HCT116 (cell line): Measurements from ENCODE around the gene SYNE1. TPM values are rescaled to one million over a fixed set of nuclear protein-coding genes. Genes with fewer than 3 reads are reported as not detected.

Experiments used
- ATAC-seq: fragments of 200-7000 bp; cut with Tn5 transposase; 2 replicates; pipeline ENCODE4 v1.9.1; 2020; ENCODE audit warnings: mild to moderate bottlenecking, moderate library complexity
- BruUV-seq: library from RNA; stranded (reverse); fragments of 400-500 nt; replicated peaks from 2 replicates; lab custom pipeline; 2021; lab: Mats Ljungman, UMichigan
- CTCF ChIA-PET: fragments of 300-600 bp; sonication (Branson Sonifier 250); formaldehyde crosslinking; loops from one replicate; lab custom pipeline; 2021; ENCODE audit warnings: antibody characterized with exemption; lab: Charles Lee
- POLR2A ChIA-PET: fragments of 300-600, 350-600 bp; sonication (Branson Sonifier 250); formaldehyde crosslinking; loops from one replicate; lab custom pipeline; 2021; ENCODE audit warnings: antibody characterized with exemption; lab: Charles Lee
- RAD21 ChIA-PET, 2 experiments: fragments of 300-600 bp; sonication (Branson Sonifier 250); formaldehyde crosslinking; loops; one replicate each; lab custom pipeline; 2023; ENCODE audit warnings: low total read pairs in 2 of 2; ENCODE audit not compliant: uncharacterized antibody in 2 of 2, unreplicated experiment in 2 of 2, low non-redundant PET in 1 of 2; lab: Charles Lee
- DNase-seq: peaks from one replicate; pipeline ENCODE4 v3.0.0-alpha.2; 2010; ENCODE audit warnings: low read depth, low spot score
- H2AFZ ChIP-seq: fragments of 200-600 bp; shearing (Covaris generic), sonication (generic); 2 replicates; pipeline ENCODE4 v1.6.1; 2017; ENCODE audit warnings: low read depth, mixed run types, mixed read lengths, antibody characterized with exemption, low read length; ENCODE audit not compliant: poor library complexity, severe bottlenecking
- H3K27ac ChIP-seq: 2 replicates; pipeline ENCODE4 v1.5.1; 2012; ENCODE audit warnings: low read depth, low read length
- H3K27me3 ChIP-seq: fragments of 200-600 bp; sonication (generic); 2 replicates; pipeline ENCODE4 v1.6.1; 2016; ENCODE audit warnings: mixed run types, low read length, mixed read lengths; ENCODE audit not compliant: insufficient read depth
- H3K36me3 ChIP-seq, 2 experiments: fragments of 200-500 bp in 1 of 2; fragments of 200-600 bp in 1 of 2; sonication (Bioruptor generic) in 1 of 2; sonication (generic) in 1 of 2; 2 replicates each; pipeline versions ENCODE4 v1.5.1 to v1.6.1; 2014 to 2016; ENCODE audit warnings: low read length in 2 of 2, inconsistent platforms in 1 of 2, mixed read lengths in 1 of 2, mixed run types in 1 of 2; ENCODE audit not compliant: insufficient read depth in 2 of 2, control insufficient read depth in 1 of 2
- H3K4me1 ChIP-seq, 2 experiments: fragments of 200-600 bp in 1 of 2; sonication (generic) in 1 of 2; 2 replicates each; pipeline versions ENCODE4 v1.5.1 to v1.6.1; 2012 to 2017; ENCODE audit warnings: low read length in 2 of 2, inconsistent platforms in 1 of 2, mild to moderate bottlenecking in 1 of 2, mixed read lengths in 1 of 2, mixed run types in 1 of 2, moderate library complexity in 1 of 2; ENCODE audit not compliant: insufficient read depth in 2 of 2, control insufficient read depth in 1 of 2
- H3K4me2 ChIP-seq: fragments of 200-600 bp; sonication (generic); 2 replicates; pipeline ENCODE4 v1.6.1; 2017; ENCODE audit warnings: mixed run types, low read length, mixed read lengths
- H3K4me3 ChIP-seq, 2 experiments: fragments of 200-600 bp in 1 of 2; sonication (generic) in 1 of 2; replicated peaks in 1 of 2; 2 replicates each; pipeline ENCODE4 v1.5.1; 2011 to 2016; ENCODE audit warnings: low read length in 2 of 2, control low read depth in 1 of 2, low read depth in 1 of 2, mild to moderate bottlenecking in 1 of 2, mixed read lengths in 1 of 2, mixed run types in 1 of 2
- H3K79me2 ChIP-seq: fragments of 200-600 bp; sonication (generic); 2 replicates; pipeline ENCODE4 v1.6.1; 2017; ENCODE audit warnings: mild to moderate bottlenecking, mixed run types, low read length, moderate library complexity, mixed read lengths; ENCODE audit not compliant: insufficient read depth
- H3K9ac ChIP-seq: fragments of 200-600 bp; sonication (generic); 2 replicates; pipeline ENCODE4 v1.6.1; 2016; ENCODE audit warnings: low read length, mixed read lengths
- H3K9me2 ChIP-seq: fragments of 200-600 bp; sonication (generic), shearing (Covaris generic); 2 replicates; pipeline ENCODE4 v1.6.1; 2017; ENCODE audit warnings: mixed run types, mild to moderate bottlenecking, moderate library complexity; ENCODE audit not compliant: insufficient read depth
- H3K9me3 ChIP-seq, 2 experiments: fragments of 200-500 bp in 1 of 2; fragments of 200-600 bp in 1 of 2; sonication (Bioruptor generic) in 1 of 2; sonication (generic) in 1 of 2; 2 replicates each; pipeline ENCODE4 v1.6.1; 2014 to 2017; ENCODE audit warnings: low read length in 2 of 2, mixed read lengths in 2 of 2, inconsistent platforms in 1 of 2, low read depth in 1 of 2, mild to moderate bottlenecking in 1 of 2, mixed run types in 1 of 2, moderate library complexity in 1 of 2; ENCODE audit not compliant: control insufficient read depth in 1 of 2, insufficient read depth in 1 of 2
- H4K20me1 ChIP-seq: fragments of 200-600 bp; sonication (generic), shearing (Covaris generic); 2 replicates; pipeline ENCODE4 v1.6.1; 2017; ENCODE audit warnings: mixed run types, mild to moderate bottlenecking, moderate library complexity; ENCODE audit not compliant: insufficient read depth
- CBX3 ChIP-seq: IDR thresholded peaks from 2 replicates; pipeline ENCODE4 v1.6.1; 2012; ENCODE audit warnings: low read depth
- CTCF ChIP-seq, 3 experiments: fragments of 200-600 bp in 1 of 3; sonication (generic) in 1 of 3; IDR thresholded peaks in 2 of 3; conservative IDR thresholded peaks in 1 of 3; 2 replicates each; pipeline ENCODE4 v1.5.1; 2012 to 2017; ENCODE audit warnings: low read depth in 2 of 3, low read length in 2 of 3, antibody characterized with exemption in 1 of 3, borderline replicate concordance in 1 of 3, control low read depth in 1 of 3, mild to moderate bottlenecking in 1 of 3, mixed read lengths in 1 of 3, mixed run types in 1 of 3, moderate library complexity in 1 of 3; ENCODE audit not compliant: insufficient read depth in 1 of 3
- ELF1 ChIP-seq: IDR thresholded peaks from 2 replicates; pipeline ENCODE4 v1.6.1; 2012; ENCODE audit warnings: low read depth, borderline replicate concordance
- EZH2 ChIP-seq: fragments of 200-600 bp; sonication (generic); IDR thresholded peaks from 2 replicates; pipeline ENCODE4 v1.6.1; 2017; ENCODE audit warnings: antibody characterized with exemption, mixed run types
- POLR2A ChIP-seq: IDR thresholded peaks from 2 replicates; pipeline ENCODE4 v1.7.0; 2011; ENCODE audit warnings: borderline replicate concordance; ENCODE audit not compliant: insufficient read depth, insufficient read length; ENCODE audit errors: extremely low read depth
- SIN3A ChIP-seq: IDR thresholded peaks from 2 replicates; pipeline ENCODE4 v1.6.1; 2012; ENCODE audit warnings: low read depth
- TCF7L2 ChIP-seq: IDR thresholded peaks from 2 replicates; pipeline ENCODE4 v1.7.0; 2011; ENCODE audit warnings: borderline replicate concordance, inconsistent platforms; ENCODE audit not compliant: insufficient read depth, insufficient read length; ENCODE audit errors: extremely low read depth
- ZFX ChIP-seq: fragments of 450-650 bp; IDR thresholded peaks from 2 replicates; pipeline ENCODE4 v1.6.1; 2017
- intact Hi-C: fragments of 100-400 bp; cut with micrococcal nuclease; formaldehyde crosslinking; loops from 2 replicates; pipeline ENCODE4 v1.10.0; 2022
- total RNA-seq: library from RNA; stranded (reverse); gene quantifications from one replicate; pipeline ENCODE4 v1.2.1, GENCODE V29; 2021; ENCODE audit not compliant: unreplicated experiment
- TF ChIP-seq, protein P1 (sequence below): IDR thresholded peaks from 2 replicates; pipeline ENCODE4 v1.6.1; 2012

SYNE1 gene
- total RNA-seq, 1 experiment from 2014 or later = 5.4 TPM

GRCh38 chr6:152312434-152312833 is 324.7 kb downstream of the SYNE1 start:
- intact Hi-C loops = no loop called here
- ATAC-seq = no peak
- CTCF ChIA-PET = no interaction called here

More at GRCh38 chr6:152312434-152312833, 324.7 kb downstream of the SYNE1 start:
- H3K9ac ChIP-seq = no peak overlapping the region
- no peak for TF ChIP-seq ELF1
- no peak for TF ChIP-seq SIN3A
- TF ChIP-seq, protein P1, sequence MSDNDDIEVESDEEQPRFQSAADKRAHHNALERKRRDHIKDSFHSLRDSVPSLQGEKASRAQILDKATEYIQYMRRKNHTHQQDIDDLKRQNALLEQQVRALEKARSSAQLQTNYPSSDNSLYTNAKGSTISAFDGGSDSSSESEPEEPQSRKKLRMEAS = no peak
- no peak for TF ChIP-seq CTCF (IDR thresholded peaks at IDR 0.05 in 2 of 3, conservative IDR thresholded peaks at IDR 0.05 in 1 of 3; ENCODE audit: borderline replicate concordance in 1 of 3, insufficient read depth in 1 of 3, low read depth in 2 of 3, low read length in 2 of 3)
- TF ChIP-seq ZFX = no peak
- TF ChIP-seq POLR2A = no peak
- TF ChIP-seq EZH2 = no peak
- no peak for TF ChIP-seq CBX3
- no peak for TF ChIP-seq TCF7L2
- POLR2A ChIA-PET = no interaction called here
- peaks cover 0 to 8% of the 10 kb centered on the region in 2 experiments; a peak in 2 of 4 replicates for H3K4me1 ChIP-seq
- RAD21 ChIA-PET = no interaction called here
- no peak overlapping the region for H3K4me2 ChIP-seq
- H3K4me3 ChIP-seq = no peak overlapping the region
- no peaks in the 10 kb centered on the region for H3K9me3 ChIP-seq
- H3K36me3 ChIP-seq = no peaks in the 10 kb centered on the region
- no peaks in the 10 kb centered on the region for H3K79me2 ChIP-seq
- no peaks in the 10 kb centered on the region for H4K20me1 ChIP-seq
- BruUV-seq = no TSS peak
- no peak overlapping the region for H3K27ac ChIP-seq
- H3K9me2 ChIP-seq = 0 out of 2 replicates have a peak, but pooled peaks cover 2% of the 10 kb centered on the region
- H2AFZ ChIP-seq = no peak overlapping the region
- H3K27me3 ChIP-seq = no peaks in the 10 kb centered on the region
- DNase-seq = no peak
